H1 (cell line): Measurements from ENCODE around the gene MEF2B. TPM values are rescaled to one million over a fixed set of nuclear protein-coding genes. Genes with fewer than 3 reads are reported as not detected.

Experiments used
- CTCF ChIA-PET: fragments of 300-600 bp; sonication (Branson Sonifier 250); formaldehyde crosslinking; loops from one replicate; lab custom pipeline; 2021; ENCODE audit not compliant: partially characterized antibody; lab: Charles Lee
- POLR2A ChIA-PET: fragments of 300-600 bp; sonication (Branson Sonifier 250); formaldehyde crosslinking; loops from one replicate; lab custom pipeline; 2021; ENCODE audit warnings: inconsistent platforms; ENCODE audit not compliant: partially characterized antibody; lab: Charles Lee
- DNase-seq, 2 experiments: peaks; one replicate each; pipeline versions ENCODE4 v3.0.0 to v3.0.0-alpha.2; 2010 to 2022; ENCODE audit warnings: low spot score in 2 of 2, low read depth in 1 of 2, mixed read lengths in 1 of 2
- FAIRE-seq: peaks from 2 replicates; lab custom pipeline; 2011; peaks lifted over from hg19 to GRCh38; lab: Jason Lieb, UNC
- H2AFZ ChIP-seq: 2 replicates; pipeline ENCODE4 v1.8.1; 2012; ENCODE audit warnings: low read length, inconsistent platforms
- H2AK5ac ChIP-seq: 2 replicates; pipeline ENCODE4 v1.6.1; 2013; ENCODE audit warnings: low read depth, low read length
- H2BK120ac ChIP-seq: replicated peaks from 2 replicates; pipeline ENCODE3; 2013; ENCODE audit warnings: low read depth, low read length, inconsistent platforms
- H2BK12ac ChIP-seq: 2 replicates; pipeline ENCODE4 v1.6.1; 2013; ENCODE audit warnings: low read depth, low read length
- H2BK15ac ChIP-seq: 2 replicates; pipeline ENCODE4 v1.6.1; 2013; ENCODE audit warnings: low read length
- H2BK20ac ChIP-seq: 2 replicates; pipeline ENCODE4 v1.6.1; 2013; ENCODE audit warnings: low read length
- H2BK5ac ChIP-seq: 2 replicates; pipeline ENCODE4 v1.6.1; 2013; ENCODE audit warnings: low read depth, low read length
- H3K14ac ChIP-seq: 2 replicates; pipeline ENCODE4 v1.6.1; 2013; ENCODE audit warnings: inconsistent platforms; ENCODE audit not compliant: insufficient read length
- H3K18ac ChIP-seq: 2 replicates; pipeline ENCODE4 v1.6.1; 2013; ENCODE audit warnings: low read length; ENCODE audit errors: extremely low read depth
- H3K23ac ChIP-seq: 2 replicates; pipeline ENCODE4 v1.6.1; 2013; ENCODE audit warnings: inconsistent platforms; ENCODE audit not compliant: insufficient read length
- H3K23me2 ChIP-seq: 2 replicates; pipeline ENCODE4 v1.6.1; 2013; ENCODE audit warnings: low read depth, low read length
- H3K27ac ChIP-seq: 2 replicates; pipeline ENCODE4 v1.6.1; 2011; ENCODE audit warnings: low read depth, low read length, inconsistent platforms
- H3K27me3 ChIP-seq, 4 experiments: replicated peaks in 1 of 4; 1 replicate in 1 of 4; 2 replicates in 3 of 4; pipeline versions ENCODE4 v1.6.1 to v1.8.1; 2011 to 2013; ENCODE audit warnings: low read length in 3 of 4, mild to moderate bottlenecking in 3 of 4, inconsistent platforms in 2 of 4, mixed read lengths in 2 of 4, moderate library complexity in 1 of 4; ENCODE audit not compliant: control insufficient read depth in 3 of 4, insufficient read depth in 3 of 4; ENCODE audit errors: extremely low read depth in 1 of 4
- H3K36me3 ChIP-seq, 4 experiments: 2 replicates each; pipeline versions ENCODE4 v1.6.1 to v1.8.1; 2011 to 2013; ENCODE audit warnings: mild to moderate bottlenecking in 4 of 4, low read length in 3 of 4, moderate library complexity in 2 of 4, control low read depth in 1 of 4, inconsistent platforms in 1 of 4; ENCODE audit not compliant: insufficient read depth in 4 of 4, control insufficient read depth in 2 of 4
- H3K4ac ChIP-seq: replicated peaks from 2 replicates; pipeline ENCODE3; 2013; ENCODE audit warnings: low read length, low read depth, mixed read lengths, inconsistent platforms; ENCODE audit not compliant: insufficient read length
- H3K4me1 ChIP-seq, 4 experiments: replicated peaks in 1 of 4; 1 replicate in 1 of 4; 2 replicates in 3 of 4; pipeline versions ENCODE4 v1.6.1 to v1.8.1; 2011 to 2013; ENCODE audit warnings: low read length in 3 of 4, inconsistent platforms in 2 of 4, mixed read lengths in 1 of 4; ENCODE audit not compliant: insufficient read depth in 4 of 4, control insufficient read depth in 3 of 4
- H3K4me2 ChIP-seq, 2 experiments: 2 replicates each; pipeline versions ENCODE4 v1.6.1 to v1.8.1; 2011 to 2013; ENCODE audit warnings: low read depth in 2 of 2, low read length in 2 of 2, control low read depth in 1 of 2, inconsistent platforms in 1 of 2, mild to moderate bottlenecking in 1 of 2; ENCODE audit not compliant: insufficient read depth in 1 of 2
- H3K4me3 ChIP-seq, 4 experiments: fragments of 200-600, 300-600 bp in 1 of 4; sonication (generic), shearing (Covaris generic), sonication (Bioruptor Twin) in 1 of 4; 2 replicates each; pipeline versions ENCODE4 v1.5.1 to v1.8.1; 2011 to 2016; ENCODE audit warnings: low read length in 4 of 4, low read depth in 3 of 4, control low read depth in 2 of 4, inconsistent platforms in 2 of 4, mild to moderate bottlenecking in 2 of 4, mixed read lengths in 1 of 4, moderate library complexity in 1 of 4; ENCODE audit not compliant: insufficient read depth in 2 of 4; ENCODE audit errors: extremely low read depth in 1 of 4
- H3K56ac ChIP-seq: replicated peaks from 2 replicates; pipeline ENCODE3; 2013; ENCODE audit warnings: low read depth, mild to moderate bottlenecking, mixed read lengths, low read length, inconsistent platforms; ENCODE audit not compliant: insufficient read length
- H3K79me1 ChIP-seq: 2 replicates; pipeline ENCODE4 v1.6.1; 2013; ENCODE audit warnings: low read depth, low read length, control low read depth
- H3K79me2 ChIP-seq, 2 experiments: 2 replicates each; pipeline versions ENCODE4 v1.6.1 to v1.8.1; 2012 to 2013; ENCODE audit warnings: low read length in 2 of 2, mild to moderate bottlenecking in 2 of 2, inconsistent platforms in 1 of 2; ENCODE audit not compliant: insufficient read depth in 2 of 2, control insufficient read depth in 1 of 2
- H3K9ac ChIP-seq, 4 experiments: replicated peaks in 1 of 4; 1 replicate in 1 of 4; 2 replicates in 3 of 4; pipeline versions ENCODE4 v1.6.1 to v1.8.1; 2011 to 2013; ENCODE audit warnings: low read depth in 3 of 4, low read length in 3 of 4, control low read depth in 2 of 4, mild to moderate bottlenecking in 2 of 4, moderate library complexity in 2 of 4, inconsistent platforms in 1 of 4; ENCODE audit errors: extremely low read depth in 1 of 4
- H3K9me3 ChIP-seq, 2 experiments: 2 replicates each; pipeline versions ENCODE4 v1.6.1 to v1.8.1; 2012 to 2013; ENCODE audit warnings: mild to moderate bottlenecking in 2 of 2, moderate library complexity in 2 of 2, control low read depth in 1 of 2, inconsistent platforms in 1 of 2, low read depth in 1 of 2, low read length in 1 of 2, mixed read lengths in 1 of 2; ENCODE audit not compliant: insufficient read depth in 2 of 2
- H4K20me1 ChIP-seq, 2 experiments: replicated peaks in 1 of 2; 2 replicates each; pipeline versions ENCODE3 to v1.8.1; 2011 to 2013; ENCODE audit warnings: inconsistent platforms in 2 of 2, low read length in 2 of 2, mild to moderate bottlenecking in 1 of 2; ENCODE audit not compliant: insufficient read depth in 2 of 2, control insufficient read depth in 1 of 2
- H4K5ac ChIP-seq: 2 replicates; pipeline ENCODE4 v1.6.1; 2013; ENCODE audit warnings: low read length, low read depth, mixed read lengths, inconsistent platforms; ENCODE audit not compliant: insufficient read length
- H4K8ac ChIP-seq: 2 replicates; pipeline ENCODE4 v1.8.0; 2013; ENCODE audit warnings: mild to moderate bottlenecking, moderate library complexity, low read length, inconsistent platforms; ENCODE audit not compliant: insufficient read depth; ENCODE audit errors: extremely low read depth
- H4K91ac ChIP-seq: replicated peaks from 2 replicates; pipeline ENCODE3; 2013; ENCODE audit warnings: low read length, mixed read lengths, inconsistent platforms; ENCODE audit not compliant: insufficient read length
- CBX5 ChIP-seq: fragments of 300-800, 300-1000 bp; sonication (generic); IDR thresholded peaks from 2 replicates; pipeline ENCODE4 v1.7.1; 2016; ENCODE audit warnings: antibody characterized with exemption, low read length, low read depth
- CEBPB ChIP-seq: IDR thresholded peaks from 2 replicates; pipeline ENCODE4 v1.6.1; 2012; ENCODE audit warnings: low read depth, low read length
- CTCF ChIP-seq, 3 experiments: IDR thresholded peaks; 1 replicate in 2 of 3; 2 replicates in 1 of 3; pipeline versions ENCODE4 v1.5.1 to v1.6.1; 2011; ENCODE audit warnings: low read length in 3 of 3, mild to moderate bottlenecking in 3 of 3, inconsistent platforms in 2 of 3, low read depth in 1 of 3, moderate library complexity in 1 of 3; ENCODE audit not compliant: insufficient read depth in 1 of 3; ENCODE audit errors: control extremely low read depth in 1 of 3
- E2F6 ChIP-seq: IDR thresholded peaks from 2 replicates; pipeline ENCODE4 v1.6.1; 2012; ENCODE audit warnings: inconsistent platforms
- KDM5A ChIP-seq: fragments of 200-600 bp; IDR thresholded peaks from 2 replicates; pipeline ENCODE4 v1.7.1; 2012; ENCODE audit warnings: mild to moderate bottlenecking, low read length, inconsistent platforms, mixed read lengths
- RFX5 ChIP-seq: IDR thresholded peaks from 2 replicates; pipeline ENCODE4 v1.6.1; 2011; ENCODE audit warnings: low read depth, low read length, improper control_type of control experiment, borderline replicate concordance
- SIX5 ChIP-seq: IDR thresholded peaks from 2 replicates; pipeline ENCODE4 v1.6.1; 2011; ENCODE audit warnings: mild to moderate bottlenecking, low read depth, low read length
- TCF12 ChIP-seq: IDR thresholded peaks from 2 replicates; pipeline ENCODE4 v1.6.1; 2011; ENCODE audit warnings: low read depth, mild to moderate bottlenecking, low read length
- YY1 ChIP-seq: IDR thresholded peaks from 2 replicates; pipeline ENCODE4 v1.6.1; 2011; ENCODE audit warnings: low read depth, mild to moderate bottlenecking, low read length
- WGBS, 2 experiments: shearing (Covaris generic) in 1 of 2; methylation state at CpG; one replicate each; pipeline versions ENCODE4 v1.1.6 to v1.1.7; 2013 to 2015; ENCODE audit warnings: low lambda C conversion rate in 2 of 2, mixed read lengths in 2 of 2, inconsistent platforms in 1 of 2, low coverage in 1 of 2, missing lambda C conversion rate in 1 of 2; ENCODE audit not compliant: insufficient replicate concordance in 2 of 2, insufficient coverage in 1 of 2, insufficient read length in 1 of 2; ENCODE audit errors: extremely low coverage in 1 of 2, missing lambda C conversion rate in 1 of 2; 5-methylcytosine and 5-hydroxymethylcytosine counted together
- polyA plus RNA-seq, 7 experiments: library from polyadenylated mRNA; depleted of rRNA in 3 of 7; stranded (reverse) in 5 of 7; unstranded in 2 of 7; fragments of >200 nt in 5 of 7; fragments of 200-250 nt in 2 of 7; gene quantifications; 1 replicate in 5 of 7; 2 replicates in 1 of 7; 4 replicates in 1 of 7; pipeline versions ENCODE4 v1.2.1 to v1.2.3, GENCODE V29; 2011 to 2013; ENCODE audit warnings: missing spikeins in 2 of 7, mixed read lengths in 2 of 7
- total RNA-seq: library from RNA; stranded (reverse); fragmentation: NEBNext Ultra II Directional; extraction: Animal tissue kit (Norgen Biotek cat#: 25700); gene quantifications from 2 replicates; pipeline ENCODE4 v1.2.1, GENCODE V29; 2021
- TF ChIP-seq, protein P1 (sequence below): IDR thresholded peaks from 2 replicates; pipeline ENCODE4 v1.6.1; 2011; ENCODE audit warnings: low read length, improper control_type of control experiment

The MEF2B gene
- total and polyA plus RNA-seq, 2 of the 8 experiments (the other 6 are each of a cell fraction or from before 2014, with no cell fraction given) = 2.8 to 3.7 TPM

DNA sequence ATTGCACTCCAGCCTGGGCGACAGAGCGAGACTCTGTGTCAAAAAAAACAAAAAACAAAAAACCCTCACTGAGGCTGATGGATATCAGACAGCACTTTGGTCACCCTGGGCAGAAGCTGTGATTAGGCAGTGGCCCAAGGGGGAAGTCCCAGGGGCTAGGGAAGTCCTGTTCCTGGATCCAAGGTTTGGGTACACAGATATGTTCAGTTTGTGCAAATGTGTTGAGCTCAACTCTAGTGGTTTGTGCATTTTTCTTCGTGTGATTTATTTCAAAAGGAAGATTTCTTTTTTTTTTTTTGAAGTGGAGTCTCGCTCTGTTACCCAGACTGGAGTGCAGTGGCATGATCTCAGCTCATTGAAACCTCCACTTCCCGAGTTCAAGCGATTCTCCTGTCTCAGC is 12.3 kb downstream of the MEF2B start:
- DNase-seq = no peak
- ChIA-PET POLR2A (interaction anchor here (1.1 to 9.4 kb wide), 4 partner anchors 10 to 220 kb away, joined by 3 to 133 read pairs (median 18); partner anchors contain the start of gene MEF2B), CTCF (interaction anchor here (0.7 to 11.9 kb wide), 7 partner anchors 10 to 124 kb away, joined by 3 to 109 read pairs (median 6); no protein-coding TSS in a partner anchor)
- H3K27me3 ChIP-seq = no peaks in the 10 kb centered on the region; a peak in 1 of 7 replicates
- no peaks in the 10 kb centered on the region for H4K20me1 ChIP-seq
- H4K5ac ChIP-seq = no peak overlapping the region
- H3K23ac ChIP-seq = no peak overlapping the region
- H2BK5ac ChIP-seq = no peak overlapping the region
- H3K9me3 ChIP-seq = no peaks in the 10 kb centered on the region
- H3K4ac ChIP-seq = no peak overlapping the region
- no peak overlapping the region for H3K27ac ChIP-seq
- no peak overlapping the region for H4K91ac ChIP-seq
- no peak overlapping the region for H2AK5ac ChIP-seq
- H2BK20ac ChIP-seq = no peak overlapping the region
- FAIRE-seq = no peak
- H3K23me2 ChIP-seq = peaks cover 4% of the 10 kb centered on the region; the same call in 1 of the 2 replicates
- no peaks in the 10 kb centered on the region for H3K79me1 ChIP-seq
- no peak overlapping the region for H2BK15ac ChIP-seq
- no peak overlapping the region for H2BK12ac ChIP-seq
- no peaks in the 10 kb centered on the region for H3K79me2 ChIP-seq
- H4K8ac ChIP-seq = no peak overlapping the region
- WGBS, 2 experiments = 81% methylated on average over 5 of the region's 6 CpGs; no CpG with 5 or more reads in 1 of the 2 experiments
- H3K36me3 ChIP-seq = peaks cover 0 to 8% (median 0%) of the 10 kb centered on the region in 4 experiments; a peak in 1 of 8 replicates
- H3K56ac ChIP-seq = no peak overlapping the region
- H3K9ac ChIP-seq = no peak overlapping the region
- H3K4me3 ChIP-seq = no peak overlapping the region
- H3K4me1 ChIP-seq = peaks cover 0 to 8% (median 5%) of the 10 kb centered on the region in 4 experiments; a peak in 4 of 7 replicates
- H2BK120ac ChIP-seq = no peak overlapping the region
- no peak overlapping the region for H2AFZ ChIP-seq
- no peak overlapping the region for H3K14ac ChIP-seq
- H3K18ac ChIP-seq = no peak overlapping the region
- no peak overlapping the region for H3K4me2 ChIP-seq
- TF ChIP-seq KDM5A = no peak
- no peak for TF ChIP-seq E2F6
- TF ChIP-seq CBX5 = no peak
- TF ChIP-seq RFX5 = no peak
- no peak for TF ChIP-seq SIX5
- TF ChIP-seq, protein P1, sequence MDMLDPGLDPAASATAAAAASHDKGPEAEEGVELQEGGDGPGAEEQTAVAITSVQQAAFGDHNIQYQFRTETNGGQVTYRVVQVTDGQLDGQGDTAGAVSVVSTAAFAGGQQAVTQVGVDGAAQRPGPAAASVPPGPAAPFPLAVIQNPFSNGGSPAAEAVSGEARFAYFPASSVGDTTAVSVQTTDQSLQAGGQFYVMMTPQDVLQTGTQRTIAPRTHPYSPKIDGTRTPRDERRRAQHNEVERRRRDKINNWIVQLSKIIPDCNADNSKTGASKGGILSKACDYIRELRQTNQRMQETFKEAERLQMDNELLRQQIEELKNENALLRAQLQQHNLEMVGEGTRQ = no peak
- no peak for TF ChIP-seq CEBPB
- no peak for TF ChIP-seq TCF12
- no peak for TF ChIP-seq CTCF (IDR thresholded peaks at IDR 0.05; ENCODE audit: control extremely low read depth in 1 of 3, insufficient read depth in 1 of 3, low read depth in 1 of 3, low read length in 3 of 3)
- no peak for TF ChIP-seq YY1
